Panc1 (cell line): ENCODE results near the gene COCH. TPM values are rescaled to one million over a fixed set of nuclear protein-coding genes. Genes with fewer than 3 reads are reported as not detected.

Source experiments
- ATAC-seq: fragments of 200-7000 bp; cut with Tn5 transposase; 2 replicates; pipeline ENCODE4 v1.9.1; 2020; ENCODE audit warnings: mild to moderate bottlenecking, moderate library complexity
- BruUV-seq: library from RNA; stranded (reverse); fragments of 400-500 nt; replicated peaks from 2 replicates; lab custom pipeline; 2021; lab: Mats Ljungman, UMichigan
- CTCF ChIA-PET: fragments of 300-600 bp; sonication (Branson Sonifier 250); formaldehyde crosslinking; loops from one replicate; lab custom pipeline; 2022; ENCODE audit warnings: antibody characterized with exemption; lab: Charles Lee
- POLR2A ChIA-PET: fragments of 300-600 bp; sonication (Branson Sonifier 250); formaldehyde crosslinking; loops from one replicate; lab custom pipeline; 2022; ENCODE audit warnings: antibody characterized with exemption; lab: Charles Lee
- DNase-seq: peaks from one replicate; pipeline ENCODE4 v3.0.0-alpha.2; 2010; ENCODE audit warnings: low read depth, low spot score
- H3K27ac ChIP-seq: 2 replicates; pipeline ENCODE4 v1.5.1; 2011; ENCODE audit warnings: mild to moderate bottlenecking, low read length, inconsistent platforms
- H3K27me3 ChIP-seq: fragments of 200-500 bp; sonication (Bioruptor generic); 2 replicates; pipeline ENCODE4 v1.6.0; 2014; ENCODE audit warnings: low read length, inconsistent platforms; ENCODE audit not compliant: control insufficient read depth, insufficient read depth
- H3K36me3 ChIP-seq: fragments of 200-500 bp; sonication (Bioruptor generic); 2 replicates; pipeline ENCODE4 v1.5.1; 2014; ENCODE audit warnings: inconsistent platforms, mild to moderate bottlenecking, low read length, moderate library complexity; ENCODE audit not compliant: control insufficient read depth, insufficient read depth
- H3K4me1 ChIP-seq: 2 replicates; pipeline ENCODE4 v1.5.1; 2011; ENCODE audit warnings: inconsistent platforms, mild to moderate bottlenecking, low read length, moderate library complexity; ENCODE audit not compliant: control insufficient read depth, insufficient read depth
- H3K4me3 ChIP-seq, 2 experiments: 2 replicates each; pipeline ENCODE4 v1.5.1; 2011 to 2012; ENCODE audit warnings: low read depth in 2 of 2, low read length in 2 of 2, mild to moderate bottlenecking in 2 of 2, inconsistent platforms in 1 of 2, moderate library complexity in 1 of 2
- H3K9me3 ChIP-seq: fragments of 200-500 bp; sonication (Bioruptor generic); 2 replicates; pipeline ENCODE4 v1.5.1; 2014; ENCODE audit warnings: low read depth, mild to moderate bottlenecking, inconsistent platforms, low read length, moderate library complexity; ENCODE audit not compliant: control insufficient read depth, insufficient read depth
- CTCF ChIP-seq: fragments of 450-650 bp; IDR thresholded peaks from 2 replicates; pipeline ENCODE4 v1.5.1; 2017; ENCODE audit warnings: mild to moderate bottlenecking
- POLR2AphosphoS5 ChIP-seq: IDR thresholded peaks from 2 replicates; pipeline ENCODE4 v1.6.1; 2012; ENCODE audit warnings: mild to moderate bottlenecking, low read depth, low read length, moderate library complexity
- REST ChIP-seq, 2 experiments: IDR thresholded peaks; 2 replicates each; pipeline ENCODE4 v1.6.1; 2011 to 2012; ENCODE audit warnings: low read depth in 2 of 2, control low read depth in 1 of 2, low read length in 1 of 2, mild to moderate bottlenecking in 1 of 2, moderate library complexity in 1 of 2; ENCODE audit not compliant: insufficient read depth in 1 of 2
- SIN3A ChIP-seq: IDR thresholded peaks from 2 replicates; pipeline ENCODE4 v1.6.1; 2012; ENCODE audit warnings: low read depth, mild to moderate bottlenecking, low read length, moderate library complexity, borderline replicate concordance; ENCODE audit not compliant: insufficient read depth
- TCF7L2 ChIP-seq: IDR thresholded peaks from 2 replicates; pipeline ENCODE4 v1.6.1; 2011; ENCODE audit warnings: mild to moderate bottlenecking, low read depth, low read length, inconsistent platforms
- in situ Hi-C: cut with HindIII; loops from 2 replicates; pipeline ENCODE4 v1.10.0; 2016; ENCODE audit warnings: low sequenced_read_pairs, low pct_unique_long_range_greater_than_20kb
- intact Hi-C: fragments of 100-400 bp; cut with micrococcal nuclease; formaldehyde crosslinking; loops from one replicate; pipeline ENCODE4 v1.10.0; 2022; ENCODE audit not compliant: unreplicated experiment
- total RNA-seq: library from RNA; stranded (reverse); gene quantifications from one replicate; pipeline ENCODE4 v1.2.1, GENCODE V29; 2021; ENCODE audit not compliant: unreplicated experiment

Gene COCH
- total RNA-seq, 1 experiment from 2014 or later: 1.3 TPM

GRCh38 chr14:30838351-30838750, 36.0 kb upstream of the COCH start:
- in situ Hi-C loops (no loop called here), intact Hi-C loops (no loop called here)
- H3K4me3 ChIP-seq: no peak overlapping the region
- H3K4me1 ChIP-seq: no peaks in the 10 kb centered on the region
- H3K27me3 ChIP-seq: no peaks in the 10 kb centered on the region
- ChIA-PET POLR2A (no interaction called here), CTCF (no interaction called here)
- no peaks in the 10 kb centered on the region for H3K9me3 ChIP-seq
- DNase-seq (no peak), ATAC-seq (no peak)
- H3K27ac ChIP-seq: no peak overlapping the region
- no peaks in the 10 kb centered on the region for H3K36me3 ChIP-seq
- no peak for TF ChIP-seq SIN3A
- no TSS peak for BruUV-seq

- Histone ChIP-seq H3K27ac (no peak overlapping the region), H3K36me3 (no peaks in the 10 kb centered on the region), H3K9me3 (no peaks in the 10 kb centered on the region), H3K4me1 (no peaks in the 10 kb centered on the region), H3K27me3 (no peaks in the 10 kb centered on the region), H3K4me3 (no peak overlapping the region)
- ATAC-seq (no peak), DNase-seq (no peak)
- intact Hi-C loops (no loop called here), in situ Hi-C loops (no loop called here)
- no TSS peak for BruUV-seq
- ChIA-PET POLR2A (no interaction called here), CTCF (no interaction called here)
- TF ChIP-seq SIN3A: no peak
- no peak for TF ChIP-seq TCF7L2
- no peak for TF ChIP-seq CTCF
- no peak for TF ChIP-seq REST (IDR thresholded peaks at IDR 0.05; ENCODE audit: insufficient read depth in 1 of 2, low read depth in 2 of 2, low read length in 1 of 2)
- no peak for TF ChIP-seq POLR2AphosphoS5
Observed at GRCh38 chr14:30840086-30840779, 34.1 kb upstream of the COCH start.

- Histone ChIP-seq H3K27ac (no peak overlapping the region), H3K4me3 (no peak overlapping the region), H3K27me3 (no peaks in the 10 kb centered on the region), H3K36me3 (no peaks in the 10 kb centered on the region), H3K4me1 (no peaks in the 10 kb centered on the region), H3K9me3 (no peaks in the 10 kb centered on the region)
- no peak for DNase-seq
- TF ChIP-seq CTCF: no peak
- TF ChIP-seq SIN3A: no peak
- TF ChIP-seq REST (IDR thresholded peaks at IDR 0.05; ENCODE audit: insufficient read depth in 1 of 2, low read depth in 2 of 2, low read length in 1 of 2): no peak
- TF ChIP-seq TCF7L2: no peak
- no peak for TF ChIP-seq POLR2AphosphoS5
- ChIA-PET CTCF (no interaction called here), POLR2A (no interaction called here)
- in situ Hi-C loops: no loop called here
- no peak for ATAC-seq
- intact Hi-C loops: no loop called here
- BruUV-seq: no TSS peak
Observed at GRCh38 chr14:30842431-30842830, 31.9 kb upstream of the COCH start.
